HEK293 (cell line): Measurements from ENCODE around the gene CLIP3.
"Not testable (repeated sequence)": the region's sequence is repeated elsewhere in the genome, so short reads cannot be mapped to it uniquely, and the experiment has no call there.

ENCODE experiments used
- CTCF ChIA-PET: fragments of 350-600 bp; formaldehyde crosslinking; extraction: SDS; loops from one replicate; lab custom pipeline; 2021; ENCODE audit warnings: antibody characterized with exemption; lab: Yijun Ruan, JAX
- POLR2A ChIA-PET: fragments of 300-600 bp; formaldehyde crosslinking; extraction: SDS; loops from one replicate; lab custom pipeline; 2020; ENCODE audit warnings: antibody characterized with exemption, inconsistent platforms; lab: Yijun Ruan, JAX
- H3K27ac ChIP-seq: fragments of 200-500 bp; sonication (Bioruptor generic); 2 replicates; pipeline ENCODE4 v1.5.1; 2014; ENCODE audit warnings: low read depth, low read length, control low read depth, inconsistent platforms; ENCODE audit errors: extremely low read depth
- H3K36me3 ChIP-seq, 2 experiments: fragments of 200-500 bp in 1 of 2; sonication (Bioruptor generic) in 1 of 2; 1 replicate in 1 of 2; 2 replicates in 1 of 2; pipeline ENCODE4 v1.5.1; 2014 to 2017; ENCODE audit warnings: inconsistent platforms in 2 of 2, low read length in 2 of 2; ENCODE audit not compliant: control insufficient read depth in 2 of 2, insufficient read depth in 1 of 2
- H3K4me1 ChIP-seq: fragments of 200-500 bp; sonication (Bioruptor generic); 2 replicates; pipeline ENCODE4 v1.5.1; 2014; ENCODE audit warnings: mild to moderate bottlenecking, low read length, inconsistent platforms; ENCODE audit not compliant: control insufficient read depth, insufficient read depth
- H3K4me3 ChIP-seq: 2 replicates; pipeline ENCODE4 v1.5.1; 2011; ENCODE audit warnings: low read depth, mild to moderate bottlenecking, control low read depth, low read length, moderate library complexity
- H3K9me3 ChIP-seq: fragments of 200-500 bp; sonication (Bioruptor generic); 2 replicates; pipeline ENCODE4 v1.5.1; 2014; ENCODE audit warnings: low read depth, low read length, inconsistent platforms; ENCODE audit not compliant: control insufficient read depth, insufficient read depth
- BCL11B ChIP-seq: fragments of 450-650 bp; formaldehyde crosslinking; IDR thresholded peaks from 2 replicates; pipeline ENCODE4 v1.5.1; 2016; ENCODE audit warnings: low read depth, missing biosample characterization, missing genetic modification characterization
- EGR2 ChIP-seq: fragments of 450-650 bp; formaldehyde crosslinking; IDR thresholded peaks from 2 replicates; pipeline ENCODE4 v1.5.1; 2016; ENCODE audit warnings: low read depth, missing biosample characterization, missing genetic modification characterization
- SP2 ChIP-seq: fragments of 450-650 bp; formaldehyde crosslinking; IDR thresholded peaks from 2 replicates; pipeline ENCODE4 v1.5.1; 2016; ENCODE audit warnings: missing biosample characterization, missing genetic modification characterization
- YY2 ChIP-seq: fragments of 450-650 bp; formaldehyde crosslinking; IDR thresholded peaks from 2 replicates; pipeline ENCODE4 v1.5.1; 2016; ENCODE audit warnings: missing biosample characterization, missing genetic modification characterization
- ZBTB17 ChIP-seq: fragments of 450-650 bp; formaldehyde crosslinking; IDR thresholded peaks from 2 replicates; pipeline ENCODE4 v1.5.1; 2016; ENCODE audit warnings: missing biosample characterization, missing genetic modification characterization
- ZFHX2 ChIP-seq: fragments of 450-650 bp; formaldehyde crosslinking; conservative IDR thresholded peaks from 2 replicates; pipeline ENCODE4 v1.5.1; 2016; ENCODE audit warnings: missing biosample characterization, missing genetic modification characterization
- ZNF155 ChIP-seq: fragments of 450-650 bp; formaldehyde crosslinking; IDR thresholded peaks from 2 replicates; pipeline ENCODE4 v1.5.1; 2016; ENCODE audit warnings: missing biosample characterization, missing genetic modification characterization
- ZNF157 ChIP-seq: fragments of 450-650 bp; formaldehyde crosslinking; IDR thresholded peaks from 2 replicates; pipeline ENCODE4 v1.5.1; 2016; ENCODE audit warnings: missing biosample characterization, missing genetic modification characterization
- ZNF223 ChIP-seq: fragments of 450-650 bp; formaldehyde crosslinking; IDR thresholded peaks from 2 replicates; pipeline ENCODE4 v1.5.1; 2016; ENCODE audit warnings: missing biosample characterization, missing genetic modification characterization
- ZNF248 ChIP-seq: fragments of 450-650 bp; formaldehyde crosslinking; IDR thresholded peaks from 2 replicates; pipeline ENCODE4 v1.5.1; 2017; ENCODE audit warnings: missing biosample characterization, missing genetic modification characterization
- ZNF302 ChIP-seq: fragments of 450-650 bp; formaldehyde crosslinking; IDR thresholded peaks from 2 replicates; pipeline ENCODE4 v1.5.1; 2016; ENCODE audit warnings: missing biosample characterization, missing genetic modification characterization, low read depth
- ZNF341 ChIP-seq: fragments of 450-650 bp; formaldehyde crosslinking; IDR thresholded peaks from 2 replicates; pipeline ENCODE4; 2016; ENCODE audit warnings: low read depth, missing biosample characterization, missing genetic modification characterization
- ZNF362 ChIP-seq: fragments of 450-650 bp; formaldehyde crosslinking; IDR thresholded peaks from 2 replicates; pipeline ENCODE4 v1.5.1; 2016; ENCODE audit warnings: missing biosample characterization, missing genetic modification characterization
- ZNF398 ChIP-seq: fragments of 450-650 bp; formaldehyde crosslinking; IDR thresholded peaks from 2 replicates; pipeline ENCODE4 v1.5.1; 2017; ENCODE audit warnings: missing biosample characterization, missing genetic modification characterization
- ZNF600 ChIP-seq: fragments of 450-650 bp; formaldehyde crosslinking; IDR thresholded peaks from 2 replicates; pipeline ENCODE4 v1.5.1; 2016; ENCODE audit warnings: missing biosample characterization, missing genetic modification characterization
- ZNF747 ChIP-seq: fragments of 450-650 bp; formaldehyde crosslinking; IDR thresholded peaks from 2 replicates; pipeline ENCODE4 v1.5.1; 2016; ENCODE audit warnings: missing biosample characterization, missing genetic modification characterization
- ZNF785 ChIP-seq: fragments of 450-650 bp; formaldehyde crosslinking; IDR thresholded peaks from 2 replicates; pipeline ENCODE4 v1.5.1; 2016; ENCODE audit warnings: missing biosample characterization, missing genetic modification characterization
- TF ChIP-seq, protein P1 (sequence below): sonication (generic); formaldehyde crosslinking; IDR thresholded peaks from 2 replicates; pipeline ENCODE4 v1.8.1; 2022; ENCODE audit warnings: mild to moderate bottlenecking, moderate library complexity, missing genetic modification reagents
- TF ChIP-seq, protein P2 (sequence below): fragments of 450-650 bp; formaldehyde crosslinking; IDR thresholded peaks from 2 replicates; pipeline ENCODE4; 2016; ENCODE audit warnings: missing biosample characterization, missing genetic modification characterization

CLIP3 gene

GRCh38 chr19:36041831-36042230 is 9.2 kb upstream of the CLIP3 start (continued):
- peak; percentile 26 for TF ChIP-seq SP2
- peak; percentile 65 for TF ChIP-seq ZNF398
- no peak for TF ChIP-seq ZNF155 (tag by site-specific recombination)
- TF ChIP-seq YY2, result no peak
- no peak for TF ChIP-seq ZNF248 (tag by site-specific recombination)
- 0 out of 2 replicates have a peak, but pooled peaks have one; percentile 14 for TF ChIP-seq ZNF600
- TF ChIP-seq, protein P1, sequence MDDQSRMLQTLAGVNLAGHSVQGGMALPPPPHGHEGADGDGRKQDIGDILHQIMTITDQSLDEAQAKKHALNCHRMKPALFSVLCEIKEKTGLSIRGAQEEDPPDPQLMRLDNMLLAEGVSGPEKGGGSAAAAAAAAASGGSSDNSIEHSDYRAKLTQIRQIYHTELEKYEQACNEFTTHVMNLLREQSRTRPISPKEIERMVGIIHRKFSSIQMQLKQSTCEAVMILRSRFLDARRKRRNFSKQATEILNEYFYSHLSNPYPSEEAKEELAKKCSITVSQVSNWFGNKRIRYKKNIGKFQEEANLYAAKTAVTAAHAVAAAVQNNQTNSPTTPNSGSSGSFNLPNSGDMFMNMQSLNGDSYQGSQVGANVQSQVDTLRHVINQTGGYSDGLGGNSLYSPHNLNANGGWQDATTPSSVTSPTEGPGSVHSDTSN (CRISPR knock-in tag), result no peak

DNA sequence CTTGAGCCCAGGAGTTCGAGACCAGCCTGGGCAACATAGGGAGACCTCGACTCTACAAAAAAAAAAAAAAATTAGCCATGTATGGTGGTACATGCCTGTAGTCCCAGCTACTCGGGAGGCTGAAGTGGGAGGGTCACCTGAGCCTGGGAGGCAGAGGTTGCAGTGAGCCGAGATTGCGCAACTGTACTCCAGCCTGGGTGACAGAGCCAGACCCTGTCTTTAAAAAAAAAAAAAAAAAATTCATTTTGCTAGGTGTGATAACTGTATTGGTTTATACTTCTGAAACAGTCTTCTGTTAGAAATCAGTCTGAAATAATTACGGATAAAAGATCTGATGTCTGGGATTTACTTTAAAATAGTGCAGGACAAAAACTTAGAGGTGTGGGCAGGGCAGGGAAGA is 8.4 kb upstream of the CLIP3 start:
- TF ChIP-seq ZNF362 (tag by site-specific recombination) (peak; percentile 95), ZNF747 (0 out of 2 replicates have a peak, but pooled peaks have one; percentile 60), ZBTB17 (tag by site-specific recombination) (0 out of 2 replicates have a peak, but pooled peaks have one; percentile 12), ZNF600 (peak; percentile 36; the same call in 1 of the 2 replicates)
- H3K9me3 ChIP-seq, H3K27ac ChIP-seq, H3K4me1 ChIP-seq, H3K4me3 ChIP-seq: not testable (repeated sequence)
- ChIA-PET CTCF (interaction anchor here (2.1 kb wide), 1 partner anchor 10 kb away, joined by 6 read pairs; no protein-coding TSS in a partner anchor), POLR2A (interaction anchor here (1.1 to 4.4 kb wide), 4 partner anchors 13 to 29 kb away, joined by 3 to 19 read pairs (median 7); partner anchors contain the start of genes ALKBH6 and THAP8)
- peaks cover 8 to 80% of the 10 kb centered on the region in 2 experiments for H3K36me3 ChIP-seq

GRCh38 chr19:36040495-36040894 is 7.8 kb upstream of the CLIP3 start:
- ChIA-PET POLR2A (no interaction called here), CTCF (no interaction called here)
- peaks cover 6 to 82% of the 10 kb centered on the region in 2 experiments for H3K36me3 ChIP-seq
- peaks cover 2% of the 10 kb centered on the region; the same call in 1 of the 2 replicates for H3K4me1 ChIP-seq
- no peak overlapping the region for H3K4me3 ChIP-seq
- H3K9me3 ChIP-seq, result no peaks in the 10 kb centered on the region; the same call in 1 of the 2 replicates
- H3K27ac ChIP-seq, result no peak overlapping the region
- TF ChIP-seq ZNF341 (tag by site-specific recombination) (no peak), ZNF785 (no peak), BCL11B (tag by site-specific recombination) (no peak), ZNF302 (no peak), ZNF157 (tag by site-specific recombination) (no peak), ZNF223 (tag by site-specific recombination) (no peak), ZFHX2 (tag by site-specific recombination) (peak; percentile 57), EGR2 (tag by site-specific recombination) (peak; percentile 91)
- TF ChIP-seq, protein P2, sequence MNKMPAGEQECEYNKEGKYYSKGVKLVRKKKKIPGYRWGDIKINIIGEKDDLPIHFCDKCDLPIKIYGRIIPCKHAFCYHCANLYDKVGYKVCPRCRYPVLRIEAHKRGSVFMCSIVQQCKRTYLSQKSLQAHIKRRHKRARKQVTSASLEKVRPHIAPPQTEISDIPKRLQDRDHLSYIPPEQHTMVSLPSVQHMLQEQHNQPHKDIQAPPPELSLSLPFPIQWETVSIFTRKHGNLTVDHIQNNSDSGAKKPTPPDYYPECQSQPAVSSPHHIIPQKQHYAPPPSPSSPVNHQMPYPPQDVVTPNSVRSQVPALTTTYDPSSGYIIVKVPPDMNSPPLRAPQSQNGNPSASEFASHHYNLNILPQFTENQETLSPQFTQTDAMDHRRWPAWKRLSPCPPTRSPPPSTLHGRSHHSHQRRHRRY, result no peak
